GM21360 (cell line): Measurements from ENCODE around the gene MTHFSD.

Experiments used
- ATAC-seq: cut with Tn5 transposase; IDR thresholded peaks from one replicate; pipeline ENCODE4 v1.9.1; 2021; ENCODE audit warnings: mild to moderate bottlenecking, moderate library complexity; ENCODE audit not compliant: unreplicated experiment

MTHFSD gene

DNA sequence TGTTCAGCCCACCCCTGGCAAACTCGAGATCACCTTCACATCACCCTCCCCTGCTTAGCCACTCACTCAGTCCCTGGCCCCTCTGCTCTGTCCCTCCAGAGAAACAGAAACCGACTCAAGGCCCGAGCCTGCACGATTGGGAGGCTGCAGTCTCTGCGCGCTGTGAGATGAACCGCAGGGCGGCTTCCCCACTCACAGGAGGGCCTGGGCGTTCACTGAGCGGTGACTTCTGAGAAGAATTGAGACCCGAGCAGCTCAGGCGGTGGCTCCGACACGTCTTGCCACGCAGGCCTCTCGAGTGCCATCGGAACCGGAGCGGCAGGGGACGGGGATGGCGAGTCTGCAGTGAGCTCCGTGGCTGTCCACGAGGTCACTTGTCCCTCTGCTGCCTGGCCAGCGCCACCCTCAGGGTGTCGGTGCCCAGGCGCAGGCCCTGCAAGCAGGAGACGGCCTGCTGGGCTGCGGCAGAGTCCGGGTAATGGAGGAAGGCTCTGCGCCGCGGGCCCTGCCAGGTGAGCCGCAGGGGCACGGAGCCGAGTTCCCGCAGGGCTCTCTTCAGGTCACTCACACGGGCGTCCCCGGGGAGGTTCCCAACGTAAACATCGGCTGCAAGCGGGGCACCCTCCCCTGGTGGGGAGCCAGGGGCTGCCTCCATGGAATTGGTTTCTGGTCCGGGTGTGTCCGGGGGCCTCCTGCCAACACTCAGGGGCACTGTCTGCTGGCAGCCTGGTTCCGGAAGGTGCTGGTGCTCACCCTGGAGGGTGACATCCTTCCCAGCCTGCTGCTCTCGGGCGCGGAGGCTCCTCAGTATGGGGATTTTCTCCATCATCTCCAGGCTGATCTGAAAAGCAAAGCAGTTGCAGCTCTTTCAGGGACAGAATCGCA lies 23.2 kb downstream of the MTHFSD start:
- ATAC-seq, result no peak

DNA sequence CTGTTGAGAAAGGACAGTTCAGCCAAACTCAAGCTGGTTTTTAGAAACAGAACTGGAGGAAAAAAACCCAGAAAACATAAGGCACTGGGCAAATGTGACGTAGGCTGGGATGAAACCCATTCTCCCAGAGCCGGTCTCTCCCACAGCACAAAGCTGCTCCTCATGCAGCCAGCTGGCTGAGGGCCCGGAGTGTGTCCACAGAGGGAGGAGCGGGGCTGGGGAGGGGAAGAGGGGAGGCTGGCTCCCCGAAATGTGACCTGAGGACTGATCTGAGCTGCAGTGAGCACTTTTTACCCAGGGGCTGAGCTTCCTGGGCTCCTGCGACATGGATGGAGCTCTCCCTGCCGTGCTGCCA lies 23.9 kb downstream of the MTHFSD start:
- no peak for ATAC-seq

DNA sequence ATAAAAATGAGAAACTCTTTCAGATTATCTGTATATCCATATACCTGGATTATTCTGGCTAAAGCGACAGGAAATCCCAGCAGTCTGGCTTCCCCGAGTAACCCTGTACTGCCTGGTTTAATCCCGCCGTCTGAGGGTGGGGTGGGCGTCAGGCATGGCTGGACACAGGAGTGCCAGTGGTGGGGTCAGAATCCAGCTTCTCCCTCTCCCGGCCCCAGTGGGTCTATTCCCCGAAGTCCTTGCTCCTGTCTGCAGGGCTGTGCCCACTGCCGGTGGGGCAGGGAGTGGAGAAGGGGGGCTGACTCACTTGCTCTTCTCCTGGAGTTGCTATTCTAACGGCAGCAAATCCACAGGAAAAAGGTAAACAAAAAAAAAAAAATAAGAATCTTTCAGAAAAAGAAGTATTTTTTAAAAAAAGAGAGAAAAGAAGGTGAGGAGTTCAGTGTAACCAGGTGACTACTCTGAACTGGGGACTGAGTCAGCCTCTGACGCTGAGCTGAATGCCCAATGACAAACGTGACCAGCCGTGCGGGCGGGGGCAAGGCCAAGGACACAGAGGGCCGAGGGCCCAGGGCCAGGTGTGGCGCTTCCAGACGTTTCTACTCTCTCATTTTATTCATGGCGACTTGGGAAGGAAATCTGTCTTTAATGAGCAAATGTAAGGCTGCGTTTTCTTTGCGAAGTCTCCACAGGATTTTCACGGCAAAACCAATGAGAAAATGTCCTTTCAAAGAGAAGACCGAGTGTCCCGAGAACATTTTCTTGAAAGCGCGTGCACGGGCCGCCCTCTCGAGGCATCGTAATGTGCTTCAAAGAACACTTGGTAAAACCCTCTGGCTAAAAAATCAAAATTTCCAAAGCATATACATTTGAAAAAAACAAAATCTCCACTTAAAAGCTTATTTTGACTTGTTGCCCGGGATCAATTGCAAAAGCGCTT lies 24.5 kb downstream of the MTHFSD start:
- ATAC-seq, result no peak

DNA sequence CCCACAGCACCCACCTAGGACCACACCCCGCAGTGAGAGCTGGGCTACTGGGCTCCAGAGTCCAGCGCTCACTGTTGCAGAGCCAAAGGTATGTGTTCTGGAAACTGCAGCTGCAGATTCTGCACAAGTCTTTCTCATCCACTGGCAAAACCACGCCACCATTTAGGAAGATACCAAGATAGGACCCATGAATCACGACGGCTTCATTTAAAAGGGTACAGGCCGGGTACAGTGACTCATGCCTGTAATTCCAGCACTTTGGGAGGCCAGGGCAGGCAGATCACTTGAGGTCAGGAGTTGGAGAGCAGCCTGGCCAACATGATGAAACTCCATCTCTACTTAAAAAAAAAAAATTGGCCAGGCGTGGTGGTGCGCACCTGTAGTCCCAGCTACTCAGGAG lies 25.9 kb downstream of the MTHFSD start:
- no peak for ATAC-seq

DNA sequence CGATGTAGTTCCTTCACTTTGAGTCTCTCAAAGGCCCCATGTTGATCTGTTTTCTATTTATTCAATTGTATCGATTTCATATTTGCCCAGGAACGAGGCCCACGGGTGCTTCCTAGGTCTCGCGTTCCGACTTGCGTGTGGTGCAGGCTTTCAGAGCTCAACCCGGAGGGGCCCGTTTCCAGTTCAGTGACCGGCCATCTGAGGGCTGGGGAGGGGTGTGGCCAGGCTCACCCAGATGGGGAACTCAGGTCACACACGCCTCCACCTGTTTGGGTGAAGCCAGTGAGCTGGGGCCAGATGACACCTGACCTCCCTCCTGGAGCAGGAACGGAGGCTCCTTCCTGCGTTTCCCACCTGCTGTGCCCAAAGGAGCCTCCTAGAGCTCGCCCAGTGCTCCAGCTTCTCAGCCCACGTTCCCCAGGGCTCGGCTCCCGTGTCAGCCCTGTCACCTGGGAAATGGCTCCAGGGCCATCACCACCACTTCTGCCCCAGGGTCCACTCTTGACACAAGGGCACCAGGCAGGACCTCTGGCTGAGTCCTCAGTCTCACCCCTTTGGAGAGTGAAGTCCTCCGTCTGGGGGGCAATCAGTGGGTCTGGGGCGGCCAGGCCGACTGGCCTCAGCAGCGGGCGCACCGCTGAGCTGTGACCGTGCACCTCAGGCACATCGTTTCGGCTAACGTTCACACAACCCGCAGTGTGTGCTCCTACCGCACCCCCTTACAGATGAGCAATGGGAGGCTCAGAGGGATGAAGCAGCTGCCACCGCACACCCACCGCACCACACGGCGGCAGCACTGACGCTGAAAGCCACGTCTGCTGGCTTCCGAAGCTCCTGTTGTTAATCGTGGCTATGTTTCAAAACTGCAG lies 26.7 kb downstream of the MTHFSD start:
- no peak for ATAC-seq

DNA sequence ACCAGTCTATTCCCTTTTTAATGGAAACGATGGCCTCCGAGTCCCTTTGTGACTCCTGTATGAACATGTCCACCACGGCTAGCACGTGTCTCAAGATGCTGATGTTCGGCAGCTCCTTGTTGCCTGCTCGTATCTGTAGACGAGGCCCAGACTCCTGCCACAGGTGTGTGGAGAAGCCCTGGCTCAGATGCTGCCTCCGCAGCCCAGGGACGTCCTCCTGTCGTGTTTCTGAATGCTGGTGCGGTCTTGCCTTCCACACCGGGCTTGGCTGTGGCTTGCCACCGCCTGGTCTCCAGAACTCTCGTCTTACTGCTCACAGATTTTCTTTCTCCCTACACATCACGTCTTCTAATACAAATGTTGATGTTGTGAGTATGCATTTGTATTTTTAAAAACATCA lies 27.7 kb downstream of the MTHFSD start:
- ATAC-seq, result no peak

DNA sequence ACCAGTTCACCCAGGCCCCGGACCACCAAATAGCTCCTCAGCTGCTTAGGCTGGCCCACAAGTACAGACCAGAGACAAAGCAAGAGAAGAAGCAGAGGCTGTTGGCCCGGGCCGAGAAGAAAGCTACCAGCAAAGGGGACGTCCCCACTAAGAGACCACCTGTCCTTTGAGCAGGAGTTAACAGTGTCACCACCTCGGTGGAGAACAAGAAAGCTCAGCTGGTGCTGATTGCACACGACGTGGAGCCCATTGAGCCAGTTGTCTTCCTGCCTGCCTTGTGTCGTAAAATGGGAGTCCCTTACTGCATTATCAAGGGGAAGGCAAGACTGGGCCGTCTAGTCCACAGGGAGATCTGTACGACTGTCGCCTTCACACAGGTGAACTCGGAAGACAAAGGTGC lies 29.3 kb downstream of the MTHFSD start:
- no peak for ATAC-seq

DNA sequence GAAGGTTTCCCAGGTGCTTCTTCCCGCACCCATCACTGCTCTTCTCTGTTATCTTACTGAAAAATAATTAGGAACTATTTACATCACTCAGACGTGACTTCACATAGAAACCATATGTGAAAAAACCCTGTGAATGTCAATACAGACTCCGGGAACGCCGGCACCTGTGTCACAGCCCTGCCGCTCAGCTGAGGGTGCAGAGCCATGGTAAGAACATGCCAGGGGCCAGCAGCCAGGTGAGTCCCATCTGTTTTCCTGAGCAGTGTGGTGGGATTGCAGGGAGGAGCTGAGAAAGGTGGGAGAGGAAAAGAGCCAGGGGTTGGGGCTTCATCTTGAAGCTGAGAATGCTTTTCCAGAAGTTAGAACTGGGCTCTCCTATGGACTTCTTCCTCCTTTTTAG lies 31.0 kb downstream of the MTHFSD start:
- no peak for ATAC-seq

DNA sequence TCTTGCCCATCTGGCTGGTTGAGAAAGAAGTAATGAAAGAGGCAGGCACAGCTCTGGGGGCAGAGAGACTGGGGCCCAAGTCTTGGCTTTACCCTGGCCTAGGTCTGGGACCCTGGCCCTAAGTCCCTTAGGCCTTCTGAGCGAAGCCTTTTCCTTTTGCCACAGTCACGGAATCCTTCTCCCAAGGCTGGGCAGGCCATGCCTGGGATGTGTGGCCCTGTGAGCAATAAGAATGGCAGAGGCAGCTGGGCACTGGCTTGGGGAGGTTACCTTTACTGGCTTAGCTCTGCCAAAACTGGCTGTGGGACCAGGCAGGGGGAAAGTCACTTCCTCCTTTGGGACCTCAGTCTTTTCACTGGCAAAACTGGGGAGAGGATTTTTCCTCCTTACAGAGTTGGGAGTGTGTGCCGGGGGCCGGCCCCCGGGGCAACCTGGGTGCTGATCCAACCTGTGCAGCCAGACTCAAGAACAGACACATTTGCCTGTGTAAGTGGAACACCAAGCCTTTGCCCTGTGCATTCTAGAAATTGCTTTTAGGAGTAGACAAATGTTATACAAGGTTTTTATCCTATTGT lies 31.8 kb downstream of the MTHFSD start:
- ATAC-seq, result no peak

DNA sequence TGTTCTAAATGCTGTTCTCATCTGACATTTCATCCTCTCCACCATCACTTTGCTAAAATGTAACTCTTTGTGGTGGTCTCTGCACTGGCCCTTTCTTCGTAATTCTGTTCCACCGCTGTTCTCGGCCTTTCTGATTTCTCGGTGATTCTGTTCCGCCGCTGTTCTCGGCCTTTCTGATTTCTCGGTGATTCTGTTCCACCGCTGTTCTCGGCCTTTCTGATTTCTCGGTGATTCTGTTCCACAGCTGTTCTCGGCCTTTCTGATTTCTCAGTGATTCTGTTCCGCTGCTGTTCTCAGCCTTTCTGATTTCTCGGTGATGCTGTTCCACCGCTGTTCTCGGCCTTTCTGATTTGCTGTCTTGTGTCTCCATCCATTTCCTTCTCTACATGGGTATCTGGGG lies 32.4 kb downstream of the MTHFSD start:
- no peak for ATAC-seq

DNA sequence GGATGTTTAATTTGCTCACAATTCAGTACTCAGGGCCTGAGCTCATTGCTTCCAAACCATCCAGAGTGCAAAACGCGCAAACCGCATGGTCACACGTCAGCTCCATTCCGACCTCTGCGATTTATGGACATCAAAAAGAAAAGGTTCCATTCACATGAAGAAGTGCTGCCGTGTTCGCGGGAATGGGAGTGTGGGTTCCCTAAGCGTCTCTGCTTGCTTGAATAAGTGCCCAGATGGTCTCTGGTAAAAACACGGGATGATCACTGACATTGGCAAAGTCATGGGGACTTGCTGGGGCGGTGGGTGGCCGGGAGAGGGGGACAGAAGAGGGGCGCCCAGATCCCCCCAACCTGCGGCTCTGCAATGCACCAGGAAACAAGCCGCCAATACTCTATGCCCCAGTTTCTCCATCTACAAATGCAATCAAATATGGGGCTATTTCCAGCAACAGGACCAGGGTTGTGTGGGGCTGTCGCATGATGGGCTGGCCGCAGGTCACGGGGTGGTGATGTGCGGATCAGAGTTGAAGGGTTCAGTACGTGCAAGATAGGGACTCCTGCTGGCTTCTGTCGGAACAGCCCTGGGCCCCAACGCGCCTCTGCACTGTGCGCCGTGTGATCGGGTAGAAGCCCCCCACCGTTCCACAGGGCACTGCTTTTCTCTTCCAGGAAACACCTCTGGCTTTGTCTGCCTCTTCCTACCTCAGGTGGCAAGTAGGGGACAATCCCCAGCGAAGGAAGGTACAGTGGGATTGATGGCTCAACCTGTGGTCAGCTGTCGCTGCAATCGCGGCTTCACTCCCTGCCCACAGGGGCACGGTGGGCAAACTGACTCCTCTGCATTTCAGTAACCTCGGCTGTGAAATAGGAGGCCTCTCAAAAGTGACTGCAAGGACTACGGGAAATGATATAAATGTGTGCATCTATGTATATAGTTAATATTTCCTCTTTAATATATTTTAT lies 33.5 kb downstream of the MTHFSD start:
- ATAC-seq, result no peak

DNA sequence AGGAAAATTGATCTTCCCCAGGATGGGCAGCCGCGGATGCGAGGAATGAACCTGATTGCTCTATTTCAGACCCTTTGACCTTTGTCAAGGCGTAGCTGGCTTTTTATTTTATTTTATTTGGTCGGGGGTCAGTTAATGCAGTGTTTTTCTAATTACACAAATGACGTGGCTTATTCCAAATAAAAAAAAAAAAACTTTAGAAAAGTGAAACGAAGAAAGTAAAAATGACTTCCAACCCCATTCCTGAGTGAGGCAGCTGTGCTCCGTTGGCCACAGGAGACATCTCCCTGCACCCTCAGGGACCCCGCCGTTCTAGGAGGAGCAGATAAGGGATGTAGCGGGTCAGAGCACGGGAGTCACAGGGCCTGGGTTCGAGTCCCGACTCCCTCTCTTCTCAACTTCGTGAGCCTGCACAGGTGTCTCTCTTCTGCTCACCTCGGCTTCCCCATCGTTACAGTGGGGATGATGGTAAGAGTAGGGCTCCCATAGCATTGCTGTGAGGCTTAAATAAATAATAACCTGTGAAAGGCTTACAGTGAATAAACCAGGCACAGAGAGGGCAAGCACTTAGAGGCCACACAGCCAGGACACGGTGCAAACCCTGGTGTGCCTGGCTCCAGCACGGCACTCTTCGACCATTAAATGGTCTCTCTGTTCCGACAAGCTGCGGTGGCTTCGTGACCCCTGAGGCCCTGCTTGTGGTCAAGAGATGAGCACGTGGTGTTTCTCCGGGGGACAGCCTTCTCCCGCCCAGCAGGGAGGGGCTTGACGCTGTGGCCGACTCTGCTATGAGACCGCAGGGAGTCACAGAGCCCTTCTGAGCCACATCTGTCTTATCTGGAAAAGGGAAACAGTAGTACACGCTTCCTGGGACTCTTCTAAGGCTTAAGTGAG lies 34.5 kb downstream of the MTHFSD start:
- ATAC-seq, result no peak

DNA sequence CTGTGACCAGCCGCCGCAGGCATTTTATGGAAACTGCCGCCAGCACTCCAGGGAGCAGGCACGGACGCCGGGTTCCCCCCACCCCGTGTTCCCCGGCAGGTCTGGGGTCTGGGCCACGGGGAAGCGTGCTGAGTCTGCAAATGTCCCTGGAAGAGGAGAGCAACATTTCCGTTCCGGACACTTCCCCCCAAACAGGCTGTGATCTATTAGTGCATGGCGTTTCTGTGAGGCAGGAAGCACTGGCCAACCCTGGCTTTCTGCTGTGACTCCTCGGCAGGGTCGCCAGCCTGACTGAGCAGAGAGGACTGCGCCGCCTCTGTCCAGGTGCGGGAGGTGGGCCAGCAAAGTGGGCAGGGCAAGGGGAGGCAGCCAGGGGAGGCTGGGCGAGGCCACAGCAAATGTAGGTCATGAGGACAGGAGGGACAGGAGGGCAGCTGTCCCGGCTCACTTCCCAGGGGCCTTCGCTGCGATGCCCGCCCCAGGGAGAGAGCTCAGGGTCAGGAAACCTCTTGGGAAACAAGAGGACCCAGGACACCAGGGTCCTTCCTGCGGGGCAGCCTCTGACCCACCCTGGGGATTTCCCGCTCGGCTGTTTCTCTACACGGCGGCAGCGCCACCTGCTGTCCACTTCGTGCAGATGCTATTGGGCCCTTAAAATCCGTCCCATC lies 35.3 kb downstream of the MTHFSD start:
- ATAC-seq, result no peak

DNA sequence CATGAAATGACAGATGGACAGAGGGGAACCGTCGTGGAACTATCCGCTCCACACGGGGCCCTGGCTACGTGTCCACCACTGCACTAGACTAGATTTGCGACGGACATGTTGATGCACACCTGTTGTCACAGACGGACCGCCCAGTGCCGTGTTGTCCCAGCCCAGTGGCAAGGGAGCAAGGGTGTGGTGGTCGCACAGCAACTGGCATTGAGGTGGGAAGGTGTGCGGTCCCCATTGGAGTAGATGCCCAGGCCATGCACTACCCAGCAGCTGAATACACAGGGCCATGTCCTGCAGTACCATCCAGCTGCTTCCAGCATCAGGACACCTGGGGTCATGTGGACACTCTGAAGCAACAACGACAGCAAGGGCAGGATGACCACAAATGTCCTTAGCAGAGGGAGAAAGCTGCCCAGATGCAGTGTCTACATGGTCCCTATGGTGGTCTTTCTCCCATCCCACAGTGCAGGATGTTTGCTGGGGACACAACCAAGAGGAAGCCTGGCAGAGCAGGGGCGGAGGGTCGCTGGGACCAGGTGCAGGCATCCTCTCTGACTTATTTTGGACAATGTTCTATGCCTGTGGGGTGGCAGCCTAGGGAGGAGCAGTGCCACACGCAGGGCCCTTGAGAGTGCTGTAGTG lies 35.9 kb downstream of the MTHFSD start:
- no peak for ATAC-seq

DNA sequence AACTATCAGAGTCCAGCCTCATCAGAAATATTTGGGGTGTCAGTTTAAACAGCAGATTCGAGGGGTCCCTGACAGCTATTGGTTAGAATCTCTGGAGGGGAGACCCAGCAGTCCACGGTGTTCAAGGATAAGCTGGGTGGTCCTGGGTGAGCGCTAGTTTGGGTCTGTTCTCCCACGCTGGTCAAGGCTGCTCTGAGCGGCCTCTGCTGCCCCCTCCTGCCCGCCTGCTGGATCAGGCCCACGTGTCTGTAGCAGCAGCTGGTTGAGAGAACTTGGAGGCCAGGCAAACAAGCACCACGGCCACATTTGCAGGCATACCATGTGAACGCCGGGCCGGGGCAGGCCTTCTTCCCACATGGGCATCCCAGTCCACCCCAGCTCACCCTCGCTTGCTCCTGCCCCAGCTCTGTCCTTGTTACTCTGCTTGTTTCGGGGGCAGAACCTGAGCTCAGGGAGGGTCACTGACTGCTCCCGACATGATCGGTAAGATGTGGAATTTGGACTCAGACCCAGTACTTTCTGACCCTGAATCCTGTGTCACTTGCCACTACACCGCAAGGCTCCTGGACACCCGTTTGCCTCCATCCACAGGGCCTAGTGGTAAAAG lies 37.3 kb downstream of the MTHFSD start:
- no peak for ATAC-seq

DNA sequence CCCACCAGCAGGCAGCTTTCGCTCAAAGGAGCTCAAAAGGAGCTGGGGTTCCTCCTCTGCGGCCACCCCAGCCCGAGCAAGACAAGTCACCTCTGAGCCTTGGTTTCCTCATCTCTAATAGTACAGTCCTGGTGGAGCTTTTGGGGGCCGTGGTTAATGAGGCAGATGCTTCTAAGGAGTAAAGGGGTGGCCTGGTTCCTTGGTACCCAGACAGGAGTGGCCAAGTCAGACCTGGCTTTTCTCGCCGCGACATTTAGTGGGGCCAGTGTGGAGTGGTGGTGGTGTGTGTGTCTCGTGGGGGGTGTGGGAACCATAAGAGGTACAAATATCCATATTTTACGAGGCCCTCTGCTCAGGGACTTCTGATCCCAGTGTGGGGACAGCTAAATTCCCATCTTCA lies 38.0 kb downstream of the MTHFSD start:
- ATAC-seq, result no peak

DNA sequence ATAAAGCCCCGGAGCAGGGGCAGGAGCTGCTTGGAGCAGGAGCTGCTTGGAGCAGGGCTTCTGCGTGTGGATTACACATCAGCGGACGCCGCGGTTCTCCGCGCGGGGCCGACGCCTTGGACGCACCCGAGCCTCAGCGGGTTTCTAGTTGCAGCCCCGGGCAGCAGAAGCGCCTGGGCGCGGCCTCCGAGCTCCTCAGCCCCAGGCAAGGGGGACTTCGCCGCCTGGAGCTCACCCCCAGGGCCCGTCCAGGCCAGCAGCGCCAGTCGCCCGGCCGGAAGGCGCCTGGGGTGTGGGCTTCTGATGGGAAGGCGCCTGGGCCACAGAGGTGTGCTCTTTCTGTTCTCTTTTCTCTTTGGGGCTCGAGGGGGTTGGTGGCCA lies 38.4 kb downstream of the MTHFSD start:
- ATAC-seq, result no peak
